OCI-LY3 (cell line): Measurements from ENCODE around the gene MYZAP.

Experiments
- H2AFZ ChIP-seq: fragments of 200-600, 300-600 bp; shearing (Covaris generic); 2 replicates; pipeline ENCODE4 v1.6.0; 2014; ENCODE audit warnings: antibody characterized with exemption, low read depth, low read length
- H3K27ac ChIP-seq: fragments of 200-600, 300-600 bp; sonication (generic); 2 replicates; pipeline ENCODE4 v1.5.1; 2014; ENCODE audit warnings: mild to moderate bottlenecking, low read length, moderate library complexity, mixed read lengths
- H3K27me3 ChIP-seq: fragments of 200-600, 300-600 bp; sonication (generic); 2 replicates; pipeline ENCODE4 v1.6.1; 2014; ENCODE audit warnings: low read depth, low read length, mixed read lengths
- H3K36me3 ChIP-seq: fragments of 200-600, 300-600 bp; sonication (generic); replicated peaks from 2 replicates; pipeline ENCODE3; 2014; ENCODE audit warnings: low read depth, low read length, mixed read lengths
- H3K4me1 ChIP-seq: fragments of 300-600, 200-600 bp; sonication (generic); 2 replicates; pipeline ENCODE4 v1.6.1; 2014; ENCODE audit warnings: low read length, mixed read lengths
- H3K4me2 ChIP-seq: fragments of 200-600, 300-600 bp; sonication (generic); 2 replicates; pipeline ENCODE4 v1.6.1; 2014; ENCODE audit warnings: low read length, mixed read lengths
- H3K4me3 ChIP-seq: fragments of 300-600, 200-600 bp; sonication (generic); 2 replicates; pipeline ENCODE4 v1.5.1; 2014; ENCODE audit warnings: antibody characterized with exemption, mild to moderate bottlenecking, low read length, moderate library complexity
- H3K79me2 ChIP-seq: fragments of 300-600, 200-600 bp; shearing (Covaris generic); 2 replicates; pipeline ENCODE4 v1.6.1; 2014; ENCODE audit warnings: mild to moderate bottlenecking, low read length, mixed read lengths
- H3K9ac ChIP-seq: fragments of 300-600, 200-600 bp; shearing (Covaris generic); 2 replicates; pipeline ENCODE4 v1.6.0; 2014; ENCODE audit warnings: mild to moderate bottlenecking, low read length, moderate library complexity
- H3K9me3 ChIP-seq: fragments of 200-600, 300-600 bp; shearing (Covaris generic); 2 replicates; pipeline ENCODE4 v1.6.1; 2014; ENCODE audit warnings: low read length, mixed read lengths; ENCODE audit not compliant: insufficient read depth
- H4K20me1 ChIP-seq: fragments of 200-600, 300-600 bp; sonication (generic); 2 replicates; pipeline ENCODE4 v1.6.1; 2016; ENCODE audit warnings: low read length, mixed read lengths; ENCODE audit not compliant: insufficient read depth
- EZH2phosphoT487 ChIP-seq: fragments of 200-600 bp; shearing (Covaris generic); IDR thresholded peaks from 2 replicates; pipeline ENCODE4 v1.6.1; 2018; ENCODE audit warnings: antibody characterized with exemption, mixed run types, low read depth
- TF ChIP-seq, protein P1 (sequence below): fragments of 200-600, 300-600 bp; sonication (generic); IDR thresholded peaks from 2 replicates; pipeline ENCODE4 v1.5.1; 2014; ENCODE audit warnings: antibody characterized with exemption, low read length, low read depth

MYZAP gene

DNA sequence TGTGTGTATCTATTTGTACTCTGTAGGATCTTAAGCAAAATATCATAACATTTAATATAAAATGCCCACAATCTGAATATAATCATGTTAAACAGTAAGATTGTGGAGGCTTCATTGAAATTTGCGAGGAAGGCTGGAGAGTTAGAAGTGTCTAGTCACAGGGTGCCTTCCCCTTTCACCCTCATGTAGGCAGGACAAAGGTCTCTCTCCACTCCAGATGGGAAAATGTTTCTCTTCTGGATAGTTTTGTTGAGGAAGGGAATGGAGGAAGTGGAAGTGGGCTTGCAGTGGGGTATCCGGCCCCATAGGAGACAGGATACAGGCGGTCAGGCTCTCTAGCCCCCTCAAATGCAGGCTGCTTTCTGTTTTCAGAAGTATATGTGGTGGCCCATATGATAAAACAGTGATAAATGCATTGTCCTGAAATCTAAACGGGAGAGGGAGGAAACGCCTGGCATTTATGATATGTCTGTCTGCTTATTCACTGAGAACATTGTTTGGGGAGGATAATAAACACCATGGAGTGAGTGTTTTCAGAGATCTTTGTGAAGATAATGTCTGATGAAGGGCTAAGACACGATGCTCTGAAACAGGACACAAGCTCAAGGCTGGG, 13.3 kb upstream of the MYZAP start:
- H3K4me2 ChIP-seq = no peak overlapping the region
- H3K79me2 ChIP-seq = no peaks in the 10 kb centered on the region
- no peak overlapping the region for H3K4me3 ChIP-seq
- no peak overlapping the region for H3K27ac ChIP-seq
- H4K20me1 ChIP-seq = no peaks in the 10 kb centered on the region
- peaks cover 14% of the 10 kb centered on the region for H3K9me3 ChIP-seq
- H2AFZ ChIP-seq = no peak overlapping the region
- H3K9ac ChIP-seq = no peak overlapping the region
- H3K4me1 ChIP-seq = no peaks in the 10 kb centered on the region
- H3K27me3 ChIP-seq = no peaks in the 10 kb centered on the region
- TF ChIP-seq, protein P1, sequence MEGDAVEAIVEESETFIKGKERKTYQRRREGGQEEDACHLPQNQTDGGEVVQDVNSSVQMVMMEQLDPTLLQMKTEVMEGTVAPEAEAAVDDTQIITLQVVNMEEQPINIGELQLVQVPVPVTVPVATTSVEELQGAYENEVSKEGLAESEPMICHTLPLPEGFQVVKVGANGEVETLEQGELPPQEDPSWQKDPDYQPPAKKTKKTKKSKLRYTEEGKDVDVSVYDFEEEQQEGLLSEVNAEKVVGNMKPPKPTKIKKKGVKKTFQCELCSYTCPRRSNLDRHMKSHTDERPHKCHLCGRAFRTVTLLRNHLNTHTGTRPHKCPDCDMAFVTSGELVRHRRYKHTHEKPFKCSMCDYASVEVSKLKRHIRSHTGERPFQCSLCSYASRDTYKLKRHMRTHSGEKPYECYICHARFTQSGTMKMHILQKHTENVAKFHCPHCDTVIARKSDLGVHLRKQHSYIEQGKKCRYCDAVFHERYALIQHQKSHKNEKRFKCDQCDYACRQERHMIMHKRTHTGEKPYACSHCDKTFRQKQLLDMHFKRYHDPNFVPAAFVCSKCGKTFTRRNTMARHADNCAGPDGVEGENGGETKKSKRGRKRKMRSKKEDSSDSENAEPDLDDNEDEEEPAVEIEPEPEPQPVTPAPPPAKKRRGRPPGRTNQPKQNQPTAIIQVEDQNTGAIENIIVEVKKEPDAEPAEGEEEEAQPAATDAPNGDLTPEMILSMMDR = no peak
- TF ChIP-seq EZH2phosphoT487 = no peak
- peaks cover 14% of the 10 kb centered on the region for H3K36me3 ChIP-seq

DNA sequence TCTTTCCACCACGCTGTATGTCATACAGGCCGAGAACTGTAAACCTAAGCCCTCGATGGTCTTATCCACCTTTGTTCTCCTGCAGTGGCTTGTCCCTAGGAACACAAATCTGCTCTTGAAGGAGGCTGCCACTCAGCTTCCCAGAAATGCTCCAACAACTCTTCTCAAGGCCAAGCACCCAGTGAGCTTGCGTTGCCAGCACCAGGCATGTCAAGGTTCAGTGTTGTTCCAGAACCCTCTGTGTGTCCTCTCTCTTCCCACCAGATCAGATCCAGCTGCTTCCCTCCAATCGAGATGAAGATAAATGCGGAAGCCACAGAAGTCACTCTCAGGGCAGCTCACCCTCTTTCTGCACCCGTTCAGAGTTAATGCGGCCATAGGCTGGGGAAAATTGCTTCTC, 11.3 kb upstream of the MYZAP start:
- Histone ChIP-seq H3K27me3 (no peaks in the 10 kb centered on the region), H3K9ac (no peak overlapping the region), H3K27ac (no peak overlapping the region), H2AFZ (no peak overlapping the region), H3K79me2 (no peaks in the 10 kb centered on the region), H3K36me3 (peaks cover 21% of the 10 kb centered on the region), H3K4me1 (no peaks in the 10 kb centered on the region), H3K4me3 (no peak overlapping the region), H3K4me2 (no peak overlapping the region), H4K20me1 (no peaks in the 10 kb centered on the region), H3K9me3 (peaks cover 22% of the 10 kb centered on the region)
- TF ChIP-seq, protein P1 = no peak
- TF ChIP-seq EZH2phosphoT487 = no peak

DNA sequence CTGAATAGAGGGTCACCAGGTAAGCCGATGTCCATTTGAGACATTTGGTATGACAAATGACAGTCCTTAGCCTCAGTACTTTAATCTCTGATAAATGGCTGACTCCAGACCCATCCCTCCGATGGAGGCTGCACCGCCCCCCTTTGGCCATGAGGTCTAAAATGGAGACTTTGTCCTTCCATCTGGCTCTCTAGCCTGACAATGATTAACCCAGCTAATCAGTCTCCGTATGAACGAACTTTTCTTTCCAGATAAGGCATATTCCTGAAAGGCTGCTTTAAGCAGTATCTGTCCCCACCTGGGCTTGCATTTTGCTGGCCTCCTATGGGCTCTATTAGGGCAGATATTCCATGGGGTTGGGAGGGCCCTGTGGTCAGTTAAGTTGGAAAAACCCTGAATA, 10.8 kb upstream of the MYZAP start:
- no peaks in the 10 kb centered on the region for H3K27me3 ChIP-seq
- TF ChIP-seq, protein P1 = no peak
- no peak for TF ChIP-seq EZH2phosphoT487
- H2AFZ ChIP-seq = no peak overlapping the region

DNA sequence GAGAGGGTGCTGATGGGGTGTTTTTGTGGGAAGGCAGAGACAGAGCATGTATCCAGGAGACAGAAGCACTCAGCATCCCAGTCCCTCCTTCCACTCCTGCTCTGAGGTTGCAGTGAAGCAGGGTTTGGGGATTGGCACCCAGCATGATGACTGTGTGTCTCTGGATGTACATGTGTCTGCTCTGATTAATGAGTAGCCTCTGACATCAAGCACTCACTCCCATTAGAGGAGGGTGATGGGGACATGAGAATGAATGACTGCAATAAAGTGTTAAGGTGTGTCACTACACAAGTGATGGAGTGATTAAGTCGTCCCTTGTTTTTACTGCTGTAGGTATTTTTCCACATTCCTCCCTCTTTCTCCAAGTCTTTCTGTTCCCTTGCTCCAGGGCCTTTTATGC, 9.6 kb upstream of the MYZAP start:
- Histone ChIP-seq H3K4me1 (peaks cover 15% of the 10 kb centered on the region), H3K27ac (no peak overlapping the region), H3K79me2 (no peaks in the 10 kb centered on the region)

More for the DNA sequence above, 10.8 kb upstream of the MYZAP start:
- Histone ChIP-seq H3K9ac (no peak overlapping the region), H3K79me2 (no peaks in the 10 kb centered on the region), H3K4me2 (no peak overlapping the region), H3K4me3 (no peak overlapping the region), H3K4me1 (peaks cover 3% of the 10 kb centered on the region), H4K20me1 (no peaks in the 10 kb centered on the region), H3K9me3 (peaks cover 22% of the 10 kb centered on the region), H3K27ac (no peak overlapping the region), H3K36me3 (peaks cover 23% of the 10 kb centered on the region)

More for the DNA sequence above, 9.6 kb upstream of the MYZAP start:
- TF ChIP-seq, protein P1 = no peak
- no peak for TF ChIP-seq EZH2phosphoT487
- Histone ChIP-seq H3K4me2 (no peak overlapping the region), H3K9ac (no peak overlapping the region), H4K20me1 (no peaks in the 10 kb centered on the region), H3K36me3 (peaks cover 23% of the 10 kb centered on the region), H3K9me3 (peaks cover 22% of the 10 kb centered on the region), H3K27me3 (no peaks in the 10 kb centered on the region), H2AFZ (no peak overlapping the region), H3K4me3 (no peak overlapping the region)
